Measurements from ENCODE around the gene MUC22.

DNA sequence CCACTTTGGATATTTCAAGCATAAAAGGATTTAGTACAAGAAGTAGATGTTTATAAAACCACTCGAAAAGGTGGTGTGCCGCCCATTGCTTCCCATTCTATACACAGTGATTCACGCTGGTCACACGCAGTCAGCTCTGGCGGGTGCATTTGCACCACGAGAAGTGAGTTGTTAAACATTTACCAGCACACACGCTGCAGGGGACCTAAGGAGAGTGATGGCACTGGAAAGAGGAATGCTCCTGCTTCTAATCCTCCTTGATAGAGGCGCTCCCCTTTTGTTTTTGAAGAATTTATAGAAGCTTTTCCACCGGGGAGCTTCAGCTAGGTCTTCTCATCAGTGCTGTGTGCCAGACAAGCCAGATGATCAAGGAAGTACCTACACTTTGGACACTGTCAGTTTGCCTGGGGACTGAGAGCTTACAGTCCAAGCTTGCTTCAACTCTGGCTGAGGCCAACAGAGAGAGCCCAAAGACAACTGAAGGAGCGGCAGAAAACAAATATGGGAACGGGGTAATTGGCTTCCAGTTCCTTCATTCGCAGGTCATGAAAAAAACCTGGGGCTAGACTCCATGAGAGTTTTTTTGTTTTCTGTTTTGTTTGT, 31.2 kb downstream of the MUC22 start:
- TF ChIP-seq, protein P1, sequence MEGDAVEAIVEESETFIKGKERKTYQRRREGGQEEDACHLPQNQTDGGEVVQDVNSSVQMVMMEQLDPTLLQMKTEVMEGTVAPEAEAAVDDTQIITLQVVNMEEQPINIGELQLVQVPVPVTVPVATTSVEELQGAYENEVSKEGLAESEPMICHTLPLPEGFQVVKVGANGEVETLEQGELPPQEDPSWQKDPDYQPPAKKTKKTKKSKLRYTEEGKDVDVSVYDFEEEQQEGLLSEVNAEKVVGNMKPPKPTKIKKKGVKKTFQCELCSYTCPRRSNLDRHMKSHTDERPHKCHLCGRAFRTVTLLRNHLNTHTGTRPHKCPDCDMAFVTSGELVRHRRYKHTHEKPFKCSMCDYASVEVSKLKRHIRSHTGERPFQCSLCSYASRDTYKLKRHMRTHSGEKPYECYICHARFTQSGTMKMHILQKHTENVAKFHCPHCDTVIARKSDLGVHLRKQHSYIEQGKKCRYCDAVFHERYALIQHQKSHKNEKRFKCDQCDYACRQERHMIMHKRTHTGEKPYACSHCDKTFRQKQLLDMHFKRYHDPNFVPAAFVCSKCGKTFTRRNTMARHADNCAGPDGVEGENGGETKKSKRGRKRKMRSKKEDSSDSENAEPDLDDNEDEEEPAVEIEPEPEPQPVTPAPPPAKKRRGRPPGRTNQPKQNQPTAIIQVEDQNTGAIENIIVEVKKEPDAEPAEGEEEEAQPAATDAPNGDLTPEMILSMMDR (conservative IDR thresholded peaks at IDR 0.05 in 1 of 2, IDR thresholded peaks at IDR 0.05 in 1 of 2; ENCODE audit: low read depth in 1 of 2, low read length in 2 of 2): no peak
- TF ChIP-seq EZH2 (IDR thresholded peaks at IDR 0.05; ENCODE audit: low read length, missing control alignments): no peak

All from fibroblast of lung (primary cell).